ENCODE data around the gene HPN.
"Not testable (repeated sequence)": the region's sequence is repeated elsewhere in the genome, so short reads cannot be mapped to it uniquely, and the experiment has no call there.

Gene HPN

DNA sequence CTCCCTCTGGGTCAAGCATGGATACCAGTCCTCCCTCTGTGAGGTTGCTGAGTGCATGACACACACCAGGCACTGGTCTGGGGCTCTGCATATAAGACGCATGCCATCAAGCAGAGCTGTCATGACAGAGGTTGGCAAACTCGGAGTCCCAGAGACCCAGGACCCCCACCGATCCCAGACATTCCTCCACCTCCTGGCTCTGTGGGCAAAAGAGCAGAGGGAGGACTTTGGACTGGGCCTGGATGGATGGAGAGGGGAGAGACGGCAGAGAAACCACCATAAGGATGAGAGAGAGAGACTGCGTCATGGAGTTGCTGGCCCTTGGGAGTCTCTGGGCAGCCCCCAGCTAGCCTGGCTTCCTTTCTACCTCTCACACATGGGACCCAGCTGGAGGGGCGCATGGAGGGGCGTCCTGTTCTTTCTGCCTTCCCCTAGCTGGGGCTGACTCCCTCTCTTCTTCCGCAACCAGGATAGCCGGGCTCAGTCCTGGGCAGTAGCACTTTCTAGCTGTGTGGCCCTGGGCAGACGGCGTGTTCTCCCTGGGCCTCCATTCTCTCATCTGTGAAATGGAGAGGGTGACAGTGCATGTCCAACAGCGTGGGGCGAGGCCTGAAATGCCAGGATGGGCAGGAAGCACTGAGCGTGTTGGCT is 1.6 kb downstream of the HPN start:
- no peak for DNase-seq (ENCODE audit: low spot score)

DNA sequence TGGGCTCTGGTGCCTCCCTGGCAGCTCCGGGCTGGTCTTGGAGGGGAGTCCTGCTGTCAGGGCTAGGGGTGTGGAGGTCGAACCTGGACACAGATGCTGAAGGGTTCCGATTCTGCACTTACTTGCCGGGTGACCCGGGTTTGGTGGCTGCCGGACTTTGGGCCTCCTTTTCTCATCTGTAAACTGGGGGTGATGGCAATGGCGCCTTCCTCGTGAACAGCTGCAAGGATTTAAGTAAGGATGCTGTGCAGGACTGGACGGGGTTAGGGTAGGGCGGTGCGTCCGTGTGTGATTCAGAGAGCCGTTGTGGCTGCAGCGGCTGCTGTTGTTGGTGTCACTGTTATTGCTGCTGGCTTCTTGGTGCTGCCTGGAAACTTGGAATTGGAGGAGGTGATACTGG is 2.4 kb downstream of the HPN start:
- DNase-seq (ENCODE audit: low spot score) = no peak

DNA sequence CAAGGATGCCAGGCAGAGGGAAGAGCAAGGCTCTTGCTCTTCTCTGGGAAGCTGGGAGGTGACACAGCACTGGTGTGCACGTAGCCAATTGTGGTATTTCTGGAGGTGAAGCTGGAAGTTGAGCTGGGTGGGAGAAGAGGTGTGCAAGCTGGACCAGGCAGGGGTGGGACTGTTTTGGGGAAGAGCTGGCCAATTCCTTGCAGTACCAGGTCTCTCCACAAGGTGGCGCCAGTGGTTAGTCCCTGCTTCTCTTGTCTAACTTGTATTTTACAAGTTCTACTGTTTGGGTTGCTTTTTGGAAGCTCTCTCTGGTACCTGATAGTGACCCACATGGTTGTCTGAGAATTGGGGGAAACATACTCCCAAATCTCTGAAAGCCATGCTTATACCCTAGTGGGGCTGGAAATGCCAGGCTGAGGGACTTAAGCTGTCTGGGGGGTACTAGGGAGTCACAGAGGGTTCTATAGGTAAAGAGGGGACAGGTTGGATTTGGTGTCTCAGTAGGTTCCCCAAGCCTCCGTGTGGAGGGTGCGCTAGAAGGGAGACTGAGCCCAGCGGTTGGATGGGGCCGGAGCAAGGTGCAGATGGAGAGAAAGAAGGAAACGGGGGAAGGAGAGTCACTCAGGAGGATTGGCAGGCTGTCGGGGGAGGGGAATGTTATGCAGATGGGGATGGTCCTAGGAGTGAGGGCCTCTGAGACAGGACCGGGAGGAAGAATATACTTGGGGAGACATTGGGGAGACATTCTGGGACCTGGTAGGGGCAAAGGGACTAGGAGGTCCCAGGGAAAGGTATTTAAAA is 3.0 kb downstream of the HPN start:
- DNase-seq (ENCODE audit: low spot score) = peak; percentile 73

DNA sequence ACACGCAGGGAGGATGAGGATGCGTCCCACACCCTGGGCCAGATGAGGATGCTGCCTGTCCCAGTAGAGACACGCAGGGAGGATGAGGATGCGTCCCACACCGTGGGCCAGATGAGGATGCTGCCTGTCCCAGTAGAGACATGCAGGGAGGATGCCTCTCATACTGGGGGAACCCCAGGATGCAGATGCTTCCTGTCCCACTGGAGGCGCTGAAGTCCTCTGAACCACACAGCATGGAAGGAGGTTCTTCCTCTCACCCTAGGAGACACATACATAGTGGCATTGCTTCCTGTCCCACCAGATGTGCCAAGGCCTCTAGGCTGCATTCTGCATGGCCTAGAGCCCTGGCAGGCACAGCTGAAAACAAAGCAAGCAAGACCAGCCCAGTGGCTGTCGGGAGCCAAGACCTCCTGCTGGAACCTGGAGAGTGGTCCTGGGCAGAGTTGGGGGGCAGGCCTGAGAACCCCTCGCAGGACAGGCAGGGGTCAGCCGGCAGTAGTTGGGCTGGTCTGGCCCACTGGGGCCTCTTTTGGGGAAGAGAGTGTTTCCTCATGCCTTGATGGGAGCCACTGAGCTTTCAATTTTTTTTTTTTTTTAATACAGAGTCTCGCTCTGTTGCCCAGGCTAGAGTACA is 4.3 kb downstream of the HPN start:
- peak; percentile 85 for DNase-seq (ENCODE audit: low spot score)

DNA sequence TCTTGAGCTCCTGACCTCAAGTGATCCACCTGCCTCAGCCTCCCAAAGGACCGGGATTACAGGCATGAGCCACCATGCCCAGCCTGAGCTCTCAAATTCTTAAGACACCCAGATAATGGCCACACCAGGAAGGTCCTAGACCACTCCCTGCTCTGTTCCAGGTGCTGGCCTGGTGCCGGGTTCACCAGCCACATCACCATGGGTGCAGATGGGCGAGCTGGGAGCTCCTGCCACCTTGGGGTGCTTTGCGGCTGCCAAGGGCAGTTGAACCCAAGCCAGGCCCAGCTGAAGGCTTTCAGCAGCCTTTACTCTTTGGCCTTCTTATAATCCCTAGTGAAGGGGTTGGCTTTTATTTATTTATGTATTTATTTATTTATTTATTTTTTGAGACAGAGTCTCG is 4.9 kb downstream of the HPN start:
- DNase-seq (ENCODE audit: low spot score) = no peak

DNA sequence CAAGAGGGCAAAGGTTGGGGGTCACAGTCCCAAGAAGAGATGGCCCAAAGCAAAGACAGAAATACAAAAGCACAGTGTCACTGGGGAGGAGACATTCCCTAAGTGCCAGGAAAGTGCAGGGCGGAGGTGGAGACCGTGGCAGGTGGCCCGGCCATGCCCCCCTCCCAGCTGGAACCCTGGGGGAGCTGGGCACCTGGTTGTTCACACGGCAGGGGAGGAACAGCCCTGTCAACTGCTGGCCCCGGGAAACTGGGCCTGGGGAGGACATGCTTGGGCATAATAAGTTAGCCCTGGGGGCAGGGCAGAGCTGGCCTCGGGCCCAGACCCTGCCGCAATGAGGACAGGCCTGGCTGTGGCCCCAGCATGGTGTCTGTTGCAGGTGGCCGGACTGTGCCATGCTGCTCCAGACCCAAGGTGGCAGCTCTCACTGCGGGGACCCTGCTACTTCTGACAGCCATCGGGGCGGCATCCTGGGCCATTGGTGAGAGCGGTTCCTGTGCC is 7.4 kb downstream of the HPN start:
- no peak for DNase-seq (ENCODE audit: low spot score)

DNA sequence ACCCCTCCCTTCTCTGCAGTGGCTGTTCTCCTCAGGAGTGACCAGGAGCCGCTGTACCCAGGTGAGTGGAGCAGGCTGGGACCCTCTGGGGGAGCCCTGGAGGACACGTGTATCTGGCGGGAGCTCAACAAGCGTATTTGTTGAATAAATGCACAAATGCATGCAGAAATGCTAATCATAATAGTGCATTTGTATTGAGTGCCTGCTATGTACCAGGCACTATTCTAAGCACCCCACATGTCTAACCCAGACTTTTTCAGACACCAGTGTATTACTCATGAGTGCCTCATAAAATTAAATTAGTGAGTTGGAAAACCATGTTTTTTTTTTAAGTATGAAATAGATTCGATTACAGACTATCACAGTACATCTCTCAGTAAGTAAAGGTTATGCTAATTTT is 7.9 kb downstream of the HPN start:
- DNase-seq (ENCODE audit: low spot score) = no peak

DNA sequence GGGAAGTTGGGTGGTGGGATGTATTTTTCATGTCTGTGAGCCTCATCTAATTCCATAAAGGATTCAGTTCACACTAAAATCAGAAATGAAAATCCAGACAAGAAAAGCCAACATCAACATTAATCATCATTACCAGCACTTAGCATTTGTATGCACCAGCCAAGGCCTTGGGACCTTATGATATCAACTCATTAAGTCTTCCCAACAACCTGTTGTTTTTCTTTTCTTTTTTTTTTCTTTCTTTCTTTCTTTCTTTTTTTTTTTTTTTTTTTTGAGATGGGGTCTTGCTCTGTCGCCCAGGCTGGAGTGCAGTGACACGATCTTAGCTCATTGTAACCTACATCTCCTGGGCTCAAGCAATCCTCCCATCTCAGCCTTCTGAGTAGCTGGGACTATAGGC is 9.1 kb downstream of the HPN start:
- DNase-seq (ENCODE audit: low spot score) = not testable (repeated sequence)

DNA sequence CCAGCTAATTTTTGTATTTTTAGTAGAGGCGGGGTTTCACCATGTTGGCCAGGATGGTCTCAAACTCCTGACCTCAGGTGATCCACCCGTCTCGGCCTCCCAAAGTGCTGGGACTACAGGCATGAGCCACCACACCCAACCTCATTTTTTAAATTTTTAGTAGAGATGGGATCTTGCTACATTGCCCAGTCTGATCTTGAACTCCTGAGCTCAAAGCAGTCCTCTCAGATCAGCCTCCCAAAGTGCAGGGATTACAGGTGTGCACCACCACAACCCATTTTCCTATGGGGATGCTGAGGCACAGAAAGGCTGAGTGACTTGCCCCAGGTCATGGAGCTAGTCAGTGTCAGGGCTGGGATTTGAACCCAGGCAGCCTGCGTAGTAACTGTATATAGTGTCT is 9.7 kb downstream of the HPN start:
- not testable (repeated sequence) for DNase-seq (ENCODE audit: low spot score)

DNA sequence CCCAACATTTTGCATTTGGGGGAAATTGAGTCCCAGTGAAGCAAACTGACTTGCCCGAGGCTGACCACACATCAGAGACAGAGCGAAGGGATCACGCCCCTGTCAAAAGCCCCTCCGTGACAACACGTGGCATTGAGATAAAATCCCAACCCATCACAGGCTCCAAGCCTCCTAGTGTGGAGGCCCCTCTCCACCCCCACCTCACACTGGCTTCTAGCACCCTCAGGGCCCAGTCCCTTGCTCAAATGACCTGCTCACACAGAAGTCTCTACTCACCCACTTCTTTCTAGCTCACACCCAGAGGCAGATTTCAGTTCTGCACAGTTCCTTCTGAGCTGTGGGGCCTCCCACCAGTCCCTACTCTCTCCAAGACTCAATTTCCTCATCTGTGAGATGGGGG is 10.3 kb downstream of the HPN start:
- DNase-seq (ENCODE audit: low spot score) = no peak

DNA sequence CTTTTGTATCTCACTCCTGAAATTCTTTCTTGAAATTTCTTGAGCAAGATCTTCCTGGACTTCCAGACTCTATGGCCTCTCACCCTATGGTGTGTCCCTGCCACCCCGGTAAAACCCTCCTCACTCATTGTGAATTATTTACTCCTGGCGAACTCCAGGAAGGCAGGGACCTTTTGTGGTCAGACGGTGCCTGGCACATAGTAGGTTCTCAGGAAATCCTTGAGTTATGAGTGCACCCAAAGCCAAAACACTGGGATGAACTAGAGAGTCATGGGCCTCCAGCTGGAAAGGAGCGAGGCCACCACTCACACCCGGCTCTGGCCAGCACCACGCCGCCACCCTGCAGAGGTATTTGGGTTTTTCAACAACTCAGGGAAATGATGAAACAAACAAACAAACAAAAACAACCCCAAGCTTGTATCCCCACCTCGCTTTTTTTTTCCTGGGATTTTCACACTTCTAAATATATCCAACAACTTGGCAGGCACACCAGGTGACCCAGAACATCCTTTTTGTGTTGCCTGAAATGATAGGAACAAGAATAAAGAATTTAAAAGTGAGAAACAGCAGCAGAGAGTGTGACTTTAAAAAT is 11.2 kb downstream of the HPN start:
- DNase-seq (ENCODE audit: low spot score) = no peak

DNA sequence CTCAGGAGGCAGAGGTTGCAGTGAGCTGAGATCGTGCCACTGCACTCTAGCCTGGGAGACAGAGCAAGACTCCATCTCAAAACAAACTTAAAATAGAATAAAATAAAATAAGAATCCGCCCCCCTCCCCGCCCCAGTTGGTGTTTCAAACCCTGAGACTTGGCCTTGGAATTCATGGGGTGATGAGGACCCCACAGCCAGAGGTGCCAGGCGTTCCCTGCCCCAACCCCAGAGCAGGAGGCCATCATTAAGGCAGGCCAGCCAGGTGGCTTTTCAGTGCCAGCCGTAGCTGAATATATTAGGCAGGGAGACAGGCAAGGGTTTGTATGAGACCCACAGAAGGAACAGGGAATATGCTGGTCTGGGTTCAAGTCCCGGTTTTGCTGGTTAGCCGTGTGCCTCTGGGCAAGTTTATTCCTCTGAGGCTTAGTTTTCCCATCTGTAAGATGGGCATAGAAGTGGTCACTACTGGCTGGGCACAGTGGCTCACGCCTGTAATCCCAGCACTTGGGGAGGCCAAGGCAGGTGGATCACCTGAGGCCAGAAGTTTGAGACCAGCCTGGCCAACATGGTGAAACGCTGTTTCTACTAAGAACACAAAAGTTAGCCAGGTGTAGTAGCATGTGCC is 12.3 kb downstream of the HPN start:
- no peak for DNase-seq (ENCODE audit: low spot score)

DNA sequence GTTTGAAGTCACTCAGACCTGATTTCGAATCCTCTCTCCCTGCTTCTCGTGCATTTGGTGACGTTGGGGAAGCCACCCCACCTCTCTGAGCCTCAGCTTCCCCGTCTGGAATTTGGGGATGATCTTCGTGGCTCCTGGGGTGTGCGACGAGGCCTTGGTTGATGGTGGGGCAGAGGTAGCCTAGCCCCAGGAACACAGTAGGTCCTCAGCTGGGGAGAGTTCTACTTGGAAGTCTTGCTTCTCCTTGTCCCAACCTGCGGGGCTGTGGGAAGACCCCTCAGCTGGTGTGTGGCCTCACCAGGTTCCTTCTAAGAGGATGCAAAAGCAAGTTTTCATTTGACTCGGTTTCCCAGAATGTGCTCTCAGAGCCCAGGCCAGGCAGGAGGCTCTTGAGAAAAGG is 13.1 kb downstream of the HPN start:
- DNase-seq (ENCODE audit: low spot score) = no peak

DNA sequence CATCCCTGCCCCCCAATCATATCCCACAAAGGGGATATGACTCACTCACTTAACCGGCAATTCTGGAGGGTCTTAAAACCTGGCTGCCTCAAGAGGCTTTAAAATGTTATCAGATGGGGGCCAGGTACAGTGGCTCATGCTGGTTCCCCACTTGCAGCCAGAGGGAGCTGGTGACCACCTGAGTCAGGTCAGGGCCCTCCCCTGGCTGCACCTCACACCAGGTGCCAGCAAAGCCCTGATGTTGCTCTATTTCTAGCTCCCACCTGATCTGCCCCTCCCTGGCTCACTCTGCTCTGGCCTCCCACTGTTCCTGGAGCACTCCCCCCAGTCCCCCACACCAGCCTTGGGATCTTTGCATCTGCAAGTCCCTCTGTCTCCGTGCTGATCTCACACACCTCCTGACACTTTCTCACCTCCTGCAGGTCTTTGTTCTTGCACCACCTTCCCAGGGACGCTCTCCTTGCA is 14.2 kb downstream of the HPN start:
- peak; percentile 47 for DNase-seq (ENCODE audit: low spot score)

DNA sequence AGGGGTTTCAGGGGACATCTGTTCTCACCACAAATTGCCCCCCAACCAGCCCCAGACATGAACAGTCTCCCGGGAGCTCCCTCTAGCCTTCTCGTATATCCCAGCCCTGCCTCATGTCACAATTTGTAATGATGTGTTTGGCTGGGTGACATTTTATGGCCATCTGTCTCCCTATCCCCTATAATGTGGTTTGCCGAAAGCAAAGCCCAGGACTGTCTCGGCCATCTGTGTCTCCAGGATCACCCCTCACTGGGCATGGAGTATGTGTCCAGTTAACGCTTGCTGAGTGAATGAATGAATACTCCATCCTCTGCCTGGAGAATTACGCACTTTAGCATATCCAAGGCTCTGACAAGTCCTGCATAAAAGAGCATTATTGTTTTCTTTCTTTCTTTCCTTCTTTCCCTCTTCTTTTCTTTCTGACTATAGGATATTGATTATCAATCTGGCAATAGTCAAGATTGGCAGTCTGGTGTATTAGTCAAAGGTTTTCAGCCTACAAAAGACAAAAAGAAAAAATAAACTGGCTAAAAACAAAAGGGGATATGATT is 15.1 kb downstream of the HPN start:
- no peak for DNase-seq (ENCODE audit: low spot score)

DNA sequence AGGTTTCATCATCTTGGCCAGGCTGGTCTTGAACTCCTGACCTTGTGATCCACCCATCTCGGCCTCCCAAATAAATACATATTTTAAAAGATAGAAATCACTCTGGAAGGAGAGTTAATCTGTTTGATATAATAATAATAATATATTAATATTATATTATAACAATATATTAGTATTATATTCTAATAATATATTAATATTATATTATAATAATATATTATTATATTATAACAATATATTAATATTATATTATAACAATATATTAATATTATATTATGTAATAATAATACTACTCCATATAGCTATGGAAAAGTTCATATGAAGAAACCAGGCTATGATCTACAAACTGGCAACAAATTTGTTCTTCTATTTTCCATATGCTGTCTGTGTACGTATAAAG is 16.8 kb downstream of the HPN start:
- DNase-seq (ENCODE audit: low spot score) = no peak

DNA sequence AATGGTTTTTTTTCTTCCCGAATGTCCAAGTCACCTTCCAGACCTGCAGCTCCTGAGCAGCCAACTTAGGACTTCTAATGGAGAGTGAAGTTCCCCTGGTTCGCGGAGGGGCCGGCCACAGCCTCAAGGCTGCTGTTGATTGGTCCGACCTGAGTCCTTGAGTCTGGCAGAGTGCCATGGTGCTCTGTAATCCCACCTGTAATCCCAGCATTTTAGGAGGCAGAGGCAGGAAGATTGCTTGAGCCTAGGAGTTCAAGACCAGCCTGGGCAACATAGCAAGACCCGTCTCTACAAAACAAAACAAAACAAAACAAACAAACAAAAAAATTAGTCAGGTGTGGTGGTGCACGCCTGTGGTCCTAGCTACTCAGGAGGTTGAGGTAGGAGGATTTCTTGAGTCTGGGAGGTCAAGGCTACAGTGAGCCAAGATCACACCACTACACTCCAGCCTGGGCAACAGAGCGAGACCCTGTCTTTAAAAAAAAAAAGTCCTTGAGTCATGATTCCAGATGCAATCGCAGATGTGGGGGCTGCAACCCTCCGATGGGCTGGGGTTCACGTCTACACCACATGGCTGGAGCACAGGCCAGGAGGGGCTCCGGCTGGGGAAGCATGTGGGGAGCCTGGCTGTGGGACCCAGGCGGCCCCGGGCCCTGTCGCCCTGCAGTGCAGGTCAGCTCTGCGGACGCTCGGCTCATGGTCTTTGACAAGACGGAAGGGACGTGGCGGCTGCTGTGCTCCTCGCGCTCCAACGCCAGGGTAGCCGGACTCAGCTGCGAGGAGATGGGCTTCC is 17.7 kb downstream of the HPN start:
- no peak for DNase-seq (ENCODE audit: low spot score)

DNA sequence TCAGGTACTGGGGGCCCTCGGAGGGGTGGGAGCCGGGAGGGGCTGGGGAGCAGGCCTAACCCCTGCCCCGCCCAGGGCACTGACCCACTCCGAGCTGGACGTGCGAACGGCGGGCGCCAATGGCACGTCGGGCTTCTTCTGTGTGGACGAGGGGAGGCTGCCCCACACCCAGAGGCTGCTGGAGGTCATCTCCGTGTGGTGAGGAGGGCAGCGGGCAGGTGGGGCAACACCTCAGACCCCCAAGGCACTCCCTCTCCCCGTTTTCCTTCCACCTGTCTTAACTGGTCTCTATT is 18.2 kb downstream of the HPN start:
- DNase-seq (ENCODE audit: low spot score) = no peak

DNA sequence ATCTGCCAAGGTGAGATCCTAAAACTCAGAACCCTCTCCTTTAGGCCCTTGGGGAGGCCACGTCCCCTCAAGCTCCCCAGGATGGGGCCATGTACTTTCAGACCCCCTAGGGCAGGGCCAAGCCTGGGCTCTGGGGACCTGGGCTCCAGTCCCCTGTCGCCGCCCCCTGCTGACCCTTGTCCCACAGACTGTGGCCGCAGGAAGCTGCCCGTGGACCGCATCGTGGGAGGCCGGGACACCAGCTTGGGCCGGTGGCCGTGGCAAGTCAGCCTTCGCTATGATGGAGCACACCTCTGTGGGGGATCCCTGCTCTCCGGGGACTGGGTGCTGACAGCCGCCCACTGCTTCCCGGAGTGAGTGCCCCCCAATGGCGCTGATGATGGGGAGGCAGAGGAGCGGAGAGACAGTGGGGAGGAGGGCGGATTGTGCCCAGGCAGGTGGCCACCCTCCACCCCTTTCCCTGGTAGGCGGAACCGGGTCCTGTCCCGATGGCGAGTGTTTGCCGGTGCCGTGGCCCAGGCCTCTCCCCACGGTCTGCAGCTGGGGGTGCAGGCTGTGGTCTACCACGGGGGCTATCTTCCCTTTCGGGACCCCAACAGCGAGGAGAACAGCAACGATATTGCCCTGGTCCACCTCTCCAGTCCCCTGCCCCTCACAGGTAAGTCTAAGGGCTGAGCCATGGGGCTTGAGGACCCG is 18.8 kb downstream of the HPN start:
- no peak for DNase-seq (ENCODE audit: low spot score)

DNA sequence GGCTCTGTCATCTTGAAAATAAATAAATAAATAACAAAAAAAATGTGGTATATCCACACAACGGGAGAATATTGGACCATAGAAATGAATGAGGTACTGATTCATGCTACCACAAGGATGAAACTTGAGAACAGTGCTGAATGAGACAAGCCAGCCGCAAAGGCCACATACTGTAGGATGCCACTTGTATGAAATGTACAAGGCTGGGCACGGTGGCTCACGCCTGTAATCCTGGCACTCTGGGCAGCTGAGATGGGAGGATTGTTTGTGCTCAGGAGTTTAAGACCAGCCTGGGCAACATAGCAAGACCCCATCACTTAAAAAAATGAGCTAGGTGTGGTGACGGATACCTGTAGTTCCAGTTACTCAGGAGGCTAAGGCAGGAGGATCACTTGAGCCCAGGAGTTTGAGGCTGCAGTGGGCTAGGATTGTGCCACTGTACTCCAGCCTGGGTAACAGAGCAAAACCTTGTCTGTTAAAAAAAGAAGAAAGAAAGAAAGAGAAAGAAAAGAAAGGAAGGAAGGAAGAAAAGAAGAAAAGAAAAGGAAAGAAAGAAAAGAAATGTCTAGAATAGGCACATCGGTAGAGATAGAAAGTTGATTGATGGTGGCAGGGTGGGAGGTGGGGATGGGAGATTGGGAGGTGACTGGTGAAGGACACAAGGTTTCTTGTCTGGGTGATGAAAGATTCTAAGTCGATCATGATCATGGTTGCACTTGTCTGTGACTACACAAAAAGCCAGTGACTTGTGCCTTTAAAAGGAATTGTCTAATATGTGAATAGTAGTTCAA is 20.3 kb downstream of the HPN start:
- DNase-seq (ENCODE audit: low spot score) = no peak
